AG09319 (cell line): Measurements from ENCODE around the gene CDC42EP3.

Experiments used
- DNase-seq: peaks from one replicate; pipeline ENCODE4 v3.0.0-alpha.2; 2010; ENCODE audit warnings: low read depth; ENCODE audit errors: extremely low read depth
- CTCF ChIP-seq: IDR thresholded peaks from 2 replicates; pipeline ENCODE4 v1.5.1; 2011; ENCODE audit warnings: low read depth, mild to moderate bottlenecking, inconsistent platforms, low read length, moderate library complexity

CDC42EP3 gene

GRCh38 chr2:37602702-37603101 is 68.7 kb downstream of the CDC42EP3 start:
- DNase-seq = no peak
- TF ChIP-seq CTCF = no peak

GRCh38 chr2:37602040-37602439 is 69.4 kb downstream of the CDC42EP3 start:
- DNase-seq = no peak
- TF ChIP-seq CTCF = no peak

- DNase-seq = no peak
- TF ChIP-seq CTCF = no peak
Measured at GRCh38 chr2:37601569-37601968, 69.9 kb downstream of the CDC42EP3 start.

- DNase-seq = no peak
- TF ChIP-seq CTCF = no peak
Measured at GRCh38 chr2:37600735-37601134, 70.7 kb downstream of the CDC42EP3 start.

GRCh38 chr2:37599688-37600525 is 71.5 kb downstream of the CDC42EP3 start:
- TF ChIP-seq CTCF = no peak
- DNase-seq = no peak

- TF ChIP-seq CTCF = no peak
- DNase-seq = no peak
Measured at GRCh38 chr2:37593694-37594093, 77.7 kb downstream of the CDC42EP3 start.

GRCh38 chr2:37593024-37593423 is 78.4 kb downstream of the CDC42EP3 start:
- no peak for DNase-seq
- TF ChIP-seq CTCF = no peak
